Muscle layer of duodenum (tissue), 2 donors: ENCODE measurements around the gene LITAF.

ENCODE experiments used
- H3K27ac ChIP-seq: one replicate; pipeline ENCODE4 v1.7.0; 2013; ENCODE audit warnings: mild to moderate bottlenecking, low read length
- H3K27me3 ChIP-seq: one replicate; pipeline ENCODE4 v1.7.0; 2013; ENCODE audit warnings: low read depth, mild to moderate bottlenecking, control low read depth, low read length
- H3K36me3 ChIP-seq, 2 donors: one replicate each; pipeline ENCODE4 v1.7.0; 2013; ENCODE audit warnings: low read length in 2 of 2, control low read depth in 1 of 2, mild to moderate bottlenecking in 1 of 2; ENCODE audit not compliant: insufficient read depth in 2 of 2, control insufficient read depth in 1 of 2
- H3K4me1 ChIP-seq, 2 donors: one replicate each; pipeline ENCODE4 v1.7.0; 2013; ENCODE audit warnings: low read length in 2 of 2, mild to moderate bottlenecking in 2 of 2, control low read depth in 1 of 2, moderate library complexity in 1 of 2; ENCODE audit not compliant: insufficient read depth in 2 of 2, control insufficient read depth in 1 of 2
- H3K4me3 ChIP-seq, 2 donors: one replicate each; pipeline ENCODE4 v1.7.0; 2013; ENCODE audit warnings: low read length in 2 of 2, low read depth in 1 of 2, mild to moderate bottlenecking in 1 of 2
- H3K9me3 ChIP-seq, 2 donors: one replicate each; pipeline ENCODE4 v1.7.0; 2013; ENCODE audit warnings: low read length in 2 of 2, control low read depth in 1 of 2, mild to moderate bottlenecking in 1 of 2; ENCODE audit not compliant: control insufficient read depth in 1 of 2
- donor health status: healthy.

LITAF gene

GRCh38 chr16:11556945-11557720 is 29.6 kb downstream of the LITAF start:
- Histone ChIP-seq H3K4me1 (peaks cover 0 to 11% of the 10 kb centered on the region in 2 donors), H3K9me3 (peaks cover 0 to 10% of the 10 kb centered on the region in 2 donors), H3K27me3 (no peaks in the 10 kb centered on the region), H3K4me3 (no peak overlapping the region), H3K27ac (no peak overlapping the region), H3K36me3 (peaks cover 21 to 37% of the 10 kb centered on the region in 2 donors)

GRCh38 chr16:11556214-11556819 is 30.4 kb downstream of the LITAF start:
- H3K4me3 ChIP-seq = no peak overlapping the region
- peaks cover 0 to 12% of the 10 kb centered on the region in 2 donors for H3K4me1 ChIP-seq
- no peak overlapping the region for H3K27ac ChIP-seq
- no peaks in the 10 kb centered on the region for H3K27me3 ChIP-seq
- H3K9me3 ChIP-seq = peaks cover 0 to 10% of the 10 kb centered on the region in 2 donors
- peaks cover 21 to 37% of the 10 kb centered on the region in 2 donors for H3K36me3 ChIP-seq

GRCh38 chr16:11554053-11554452 is 32.7 kb downstream of the LITAF start:
- H3K4me3 ChIP-seq = no peak overlapping the region
- H3K27me3 ChIP-seq = no peaks in the 10 kb centered on the region
- H3K9me3 ChIP-seq = peaks cover 0 to 12% of the 10 kb centered on the region in 2 donors
- H3K36me3 ChIP-seq = peaks cover 35 to 59% of the 10 kb centered on the region in 2 donors
- H3K4me1 ChIP-seq = peaks cover 0 to 12% of the 10 kb centered on the region in 2 donors
- no peak overlapping the region for H3K27ac ChIP-seq

GRCh38 chr16:11553371-11553770 is 33.3 kb downstream of the LITAF start:
- no peak overlapping the region for H3K27ac ChIP-seq
- H3K4me3 ChIP-seq = no peak overlapping the region
- H3K27me3 ChIP-seq = no peaks in the 10 kb centered on the region
- H3K4me1 ChIP-seq = peaks cover 0 to 12% of the 10 kb centered on the region in 2 donors
- peaks cover 0 to 12% of the 10 kb centered on the region in 2 donors for H3K9me3 ChIP-seq
- H3K36me3 ChIP-seq = peaks cover 39 to 63% of the 10 kb centered on the region in 2 donors

GRCh38 chr16:11552440-11552839 is 34.3 kb downstream of the LITAF start:
- H3K27ac ChIP-seq = no peak overlapping the region

GRCh38 chr16:11551842-11552241 is 34.9 kb downstream of the LITAF start:
- peaks cover 0 to 12% of the 10 kb centered on the region in 2 donors for H3K9me3 ChIP-seq
- H3K4me3 ChIP-seq = no peak overlapping the region
- H3K36me3 ChIP-seq = peaks cover 50 to 67% of the 10 kb centered on the region in 2 donors
- peaks cover 0 to 12% of the 10 kb centered on the region in 2 donors for H3K4me1 ChIP-seq
- H3K27me3 ChIP-seq = no peaks in the 10 kb centered on the region
- H3K27ac ChIP-seq = no peak overlapping the region

More at GRCh38 chr16:11552440-11552839, 34.3 kb downstream of the LITAF start:
- H3K9me3 ChIP-seq = peaks cover 0 to 12% of the 10 kb centered on the region in 2 donors
- no peaks in the 10 kb centered on the region for H3K27me3 ChIP-seq
- peaks cover 46 to 67% of the 10 kb centered on the region in 2 donors for H3K36me3 ChIP-seq
- H3K4me1 ChIP-seq = peaks cover 0 to 12% of the 10 kb centered on the region in 2 donors
- H3K4me3 ChIP-seq = no peak overlapping the region

GRCh38 chr16:11550791-11551498 is 35.8 kb downstream of the LITAF start:
- Histone ChIP-seq H3K36me3 (peaks cover 44 to 61% of the 10 kb centered on the region in 2 donors), H3K4me3 (no peak overlapping the region), H3K9me3 (peaks cover 0 to 4% of the 10 kb centered on the region in 2 donors), H3K27me3 (no peaks in the 10 kb centered on the region), H3K4me1 (peaks cover 0 to 12% of the 10 kb centered on the region in 2 donors), H3K27ac (no peak overlapping the region)

GRCh38 chr16:11547118-11547916 is 39.4 kb downstream of the LITAF start:
- peaks cover 0 to 7% of the 10 kb centered on the region in 2 donors for H3K4me1 ChIP-seq
- H3K4me3 ChIP-seq = no peak overlapping the region
- peaks cover 29 to 32% of the 10 kb centered on the region in 2 donors for H3K36me3 ChIP-seq
- peak overlapping the region; percentile 65 for H3K27ac ChIP-seq
- no peaks in the 10 kb centered on the region for H3K27me3 ChIP-seq
- peaks cover 0 to 3% of the 10 kb centered on the region in 2 donors for H3K9me3 ChIP-seq

GRCh38 chr16:11546608-11547061 is 40.1 kb downstream of the LITAF start:
- Histone ChIP-seq H3K9me3 (peaks cover 0 to 3% of the 10 kb centered on the region in 2 donors), H3K4me3 (no peak overlapping the region), H3K4me1 (peaks cover 0 to 4% of the 10 kb centered on the region in 2 donors), H3K27ac (peak overlapping the region; percentile 65), H3K27me3 (no peaks in the 10 kb centered on the region), H3K36me3 (peaks cover 29 to 32% of the 10 kb centered on the region in 2 donors)

GRCh38 chr16:11543661-11544393 is 42.9 kb downstream of the LITAF start:
- Histone ChIP-seq H3K4me1 (no peaks in the 10 kb centered on the region), H3K36me3 (peaks cover 6 to 16% of the 10 kb centered on the region in 2 donors), H3K4me3 (no peak overlapping the region), H3K9me3 (no peaks in the 10 kb centered on the region), H3K27ac (no peak overlapping the region), H3K27me3 (no peaks in the 10 kb centered on the region)
